Breast epithelium (tissue), 3 donors: ENCODE results near the gene SMIM1.

Experiments used
- POLR2AphosphoS5 ChIP-seq, 3 donors: sonication (generic); formaldehyde crosslinking; IDR thresholded peaks; one replicate each; pipeline ENCODE4 v1.6.1; 2017; ENCODE audit warnings: antibody characterized with exemption in 3 of 3
- TF ChIP-seq, protein P1 (sequence below), 3 donors: fragments of 450-650 bp; IDR thresholded peaks; one replicate each; pipeline ENCODE4 v1.5.1; 2016 to 2017; ENCODE audit warnings: antibody characterized with exemption in 3 of 3, mild to moderate bottlenecking in 3 of 3, moderate library complexity in 3 of 3

DNA sequence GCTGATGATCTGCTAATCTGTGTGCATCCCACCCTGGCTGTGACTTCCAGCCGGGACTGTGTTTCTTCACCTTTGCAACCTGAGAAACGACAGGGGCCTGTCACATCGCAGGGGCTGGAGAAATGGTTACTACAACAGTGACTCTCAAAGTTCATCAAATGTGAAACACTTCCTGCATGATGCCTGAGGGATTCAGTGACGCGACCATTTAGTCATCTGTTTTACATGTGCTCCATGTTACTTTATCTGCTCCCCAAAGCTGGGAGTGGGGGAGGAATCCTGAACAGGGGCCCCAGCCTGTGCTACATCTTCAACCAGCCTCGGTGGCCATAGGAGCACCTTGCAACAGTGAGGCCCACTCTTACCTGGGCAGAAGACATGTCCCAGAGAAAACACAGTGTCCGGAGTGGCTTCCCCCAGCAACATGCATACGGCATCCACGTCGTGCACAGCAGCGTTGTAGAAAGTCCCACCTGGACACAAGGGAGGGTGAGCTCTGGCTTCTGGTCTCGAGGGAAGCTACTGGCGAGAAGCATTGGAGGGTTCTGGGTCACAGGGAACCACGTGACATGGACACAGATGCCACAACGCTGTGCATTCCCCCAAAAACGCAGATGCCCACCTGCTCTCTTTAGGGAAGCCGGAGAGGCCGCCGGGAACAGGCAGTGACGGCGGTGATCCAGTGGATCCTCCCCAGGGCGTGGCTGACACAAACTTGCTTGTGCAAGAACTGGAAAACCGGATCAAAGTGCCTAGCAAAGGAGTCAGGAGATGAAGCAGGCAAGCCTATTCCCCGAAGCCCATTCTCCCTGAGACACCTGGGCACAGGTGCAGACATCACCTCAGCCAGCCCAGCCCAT lies 29.9 kb upstream of the SMIM1 start:
- TF ChIP-seq, protein P1, sequence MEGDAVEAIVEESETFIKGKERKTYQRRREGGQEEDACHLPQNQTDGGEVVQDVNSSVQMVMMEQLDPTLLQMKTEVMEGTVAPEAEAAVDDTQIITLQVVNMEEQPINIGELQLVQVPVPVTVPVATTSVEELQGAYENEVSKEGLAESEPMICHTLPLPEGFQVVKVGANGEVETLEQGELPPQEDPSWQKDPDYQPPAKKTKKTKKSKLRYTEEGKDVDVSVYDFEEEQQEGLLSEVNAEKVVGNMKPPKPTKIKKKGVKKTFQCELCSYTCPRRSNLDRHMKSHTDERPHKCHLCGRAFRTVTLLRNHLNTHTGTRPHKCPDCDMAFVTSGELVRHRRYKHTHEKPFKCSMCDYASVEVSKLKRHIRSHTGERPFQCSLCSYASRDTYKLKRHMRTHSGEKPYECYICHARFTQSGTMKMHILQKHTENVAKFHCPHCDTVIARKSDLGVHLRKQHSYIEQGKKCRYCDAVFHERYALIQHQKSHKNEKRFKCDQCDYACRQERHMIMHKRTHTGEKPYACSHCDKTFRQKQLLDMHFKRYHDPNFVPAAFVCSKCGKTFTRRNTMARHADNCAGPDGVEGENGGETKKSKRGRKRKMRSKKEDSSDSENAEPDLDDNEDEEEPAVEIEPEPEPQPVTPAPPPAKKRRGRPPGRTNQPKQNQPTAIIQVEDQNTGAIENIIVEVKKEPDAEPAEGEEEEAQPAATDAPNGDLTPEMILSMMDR (IDR thresholded peaks at IDR 0.05): no peak
- no peak for TF ChIP-seq POLR2AphosphoS5 (IDR thresholded peaks at IDR 0.05)
